Stimulated activated CD4-positive, alpha-beta T cell treated with anti-CD3 and anti-CD28 coated beads, Interleukin-1b, Interleukin-23, amount 100 ng/mL, for 48 hours (primary cell): Measurements from ENCODE around the gene INAVA.

Source experiments
- DNase-seq: peaks from one replicate; pipeline ENCODE4 v3.0.0-alpha.2; 2020

INAVA gene, protein sequence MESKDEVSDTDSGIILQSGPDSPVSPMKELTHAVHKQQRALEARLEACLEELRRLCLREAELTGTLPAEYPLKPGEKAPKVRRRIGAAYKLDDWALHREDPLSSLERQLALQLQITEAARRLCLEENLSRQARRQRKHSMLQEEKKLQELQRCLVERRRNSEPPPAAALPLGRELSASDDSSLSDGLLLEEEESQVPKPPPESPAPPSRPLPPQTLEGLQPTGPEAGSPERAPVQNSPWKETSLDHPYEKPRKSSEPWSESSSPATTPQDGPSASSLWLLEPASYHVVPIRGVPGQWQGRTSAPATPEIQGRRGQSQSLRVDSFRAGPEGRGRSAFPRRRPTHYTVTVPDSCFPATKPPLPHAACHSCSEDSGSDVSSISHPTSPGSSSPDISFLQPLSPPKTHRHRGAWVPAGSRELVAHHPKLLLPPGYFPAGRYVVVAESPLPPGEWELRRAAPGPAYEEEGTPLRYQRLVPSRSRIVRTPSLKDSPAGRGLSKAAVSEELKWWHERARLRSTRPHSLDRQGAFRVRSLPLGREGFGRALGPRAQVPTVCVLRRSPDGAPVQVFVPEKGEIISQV

DNA sequence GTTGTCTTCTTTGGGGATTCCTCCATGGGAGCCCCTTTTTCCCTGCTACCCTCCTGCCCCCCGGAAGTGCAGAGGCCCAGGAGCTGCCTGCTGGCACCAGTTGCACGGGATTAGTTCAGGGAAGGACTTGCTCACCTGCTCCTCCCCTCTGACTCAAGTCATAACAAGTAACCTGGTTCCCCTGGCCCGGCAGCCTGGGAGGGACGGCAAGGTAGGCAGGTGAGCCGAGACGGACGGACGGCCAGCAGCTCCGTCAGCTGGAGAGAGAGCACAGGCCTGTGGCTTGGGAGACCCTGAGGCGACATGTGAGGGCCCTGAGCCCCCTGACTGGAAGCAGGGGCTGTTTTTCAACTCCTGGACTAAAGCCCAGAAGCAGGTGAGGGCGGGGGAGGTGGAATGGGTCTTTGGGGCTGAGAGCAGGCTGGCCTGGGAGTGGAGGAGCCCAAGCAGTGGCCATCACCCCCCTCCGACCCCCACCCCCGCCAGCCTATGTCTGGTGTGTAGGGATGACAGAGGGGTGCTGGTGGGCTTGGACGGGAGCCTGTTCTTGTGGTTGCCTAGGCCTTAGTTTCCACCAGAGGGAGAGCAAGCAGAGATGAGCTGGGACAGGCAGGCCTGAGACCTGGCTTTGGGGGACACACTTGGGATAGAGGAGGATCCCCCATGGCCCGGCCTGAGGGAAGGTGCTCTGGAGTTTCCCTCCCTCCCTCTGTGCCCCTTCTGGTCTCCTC lies at the start of gene INAVA:
INAVA (plus strand) TSS at position 189 of the 731 bp plus-strand sequence. CDS start 3,501 bp downstream, outside the sequence.
- no peak for DNase-seq

DNA sequence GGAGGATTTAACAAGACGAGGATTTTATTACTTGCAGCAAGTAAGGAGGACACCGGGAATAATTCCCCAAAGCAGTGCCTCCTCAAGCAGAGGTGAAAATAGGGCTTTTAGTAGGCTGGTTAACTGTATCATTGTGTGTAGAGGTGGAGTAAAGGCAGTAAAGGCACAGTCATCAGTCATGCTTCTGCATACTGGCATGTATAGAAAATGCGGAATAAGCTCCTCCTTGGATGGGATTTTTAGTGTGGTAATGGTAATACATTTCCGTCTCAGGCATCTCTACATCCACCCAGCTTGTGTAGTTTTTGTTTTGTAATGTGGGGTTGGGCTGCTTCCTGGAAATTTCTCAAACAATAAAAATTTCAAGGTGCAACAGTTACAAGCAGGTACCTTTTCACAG lies 49.3 kb upstream of the INAVA start:
- DNase-seq: no peak

DNA sequence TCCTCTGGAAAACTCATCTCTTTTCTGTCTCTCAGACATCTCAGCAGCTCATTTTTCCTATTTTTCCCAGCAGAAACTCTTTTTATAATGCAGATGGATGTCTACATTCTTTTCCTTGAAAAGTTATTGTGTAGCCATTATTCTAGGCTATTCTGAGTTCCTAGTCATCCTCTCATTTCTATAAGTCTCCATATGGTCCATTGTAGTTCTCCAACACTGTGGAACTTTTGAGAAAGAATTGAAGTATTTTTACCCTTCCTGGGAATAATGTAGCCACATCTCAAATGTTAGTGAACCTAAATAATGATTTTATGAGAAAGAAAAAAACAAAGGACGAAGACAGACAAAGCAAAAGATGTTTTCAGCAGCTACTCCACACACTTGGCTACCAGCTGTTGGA lies 48.3 kb upstream of the INAVA start:
- no peak for DNase-seq

DNA sequence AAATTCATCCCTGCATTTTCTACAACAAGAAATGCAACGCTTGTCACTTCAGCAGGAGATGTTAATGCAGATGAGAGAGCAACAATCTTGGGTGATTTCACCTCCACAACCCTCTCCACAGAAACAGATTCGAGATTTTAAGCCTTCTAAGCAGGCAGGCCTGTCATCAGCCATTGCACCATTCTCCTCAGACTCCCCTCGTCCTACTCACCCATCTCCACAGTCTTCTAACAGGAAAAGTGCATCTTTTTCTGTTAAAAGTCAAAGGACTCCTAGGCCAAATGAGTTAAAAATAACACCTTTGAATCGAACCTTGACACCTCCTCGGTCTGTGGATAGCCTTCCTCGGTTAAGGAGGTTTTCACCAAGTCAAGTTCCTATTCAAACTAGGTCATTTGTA lies 45.3 kb upstream of the INAVA start:
- DNase-seq: no peak

DNA sequence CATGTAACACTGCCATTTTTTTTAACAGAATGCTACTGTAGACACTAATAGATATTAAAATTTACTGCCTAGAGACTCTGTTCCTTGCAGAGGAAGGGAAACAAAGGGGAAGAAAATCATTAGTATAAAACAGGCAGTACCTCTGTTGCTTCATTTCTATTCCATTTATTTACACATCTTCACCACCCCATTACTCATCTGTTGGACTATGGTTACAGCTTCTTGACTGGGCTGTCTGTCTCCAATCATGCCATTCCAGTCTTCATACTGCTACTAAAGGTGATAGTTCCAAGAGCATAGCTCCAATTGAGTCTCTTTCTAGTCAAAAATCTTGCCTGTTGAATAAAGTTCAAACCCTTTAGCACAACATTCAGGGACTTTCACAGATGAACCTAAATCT lies 44.1 kb upstream of the INAVA start:
- no peak for DNase-seq

DNA sequence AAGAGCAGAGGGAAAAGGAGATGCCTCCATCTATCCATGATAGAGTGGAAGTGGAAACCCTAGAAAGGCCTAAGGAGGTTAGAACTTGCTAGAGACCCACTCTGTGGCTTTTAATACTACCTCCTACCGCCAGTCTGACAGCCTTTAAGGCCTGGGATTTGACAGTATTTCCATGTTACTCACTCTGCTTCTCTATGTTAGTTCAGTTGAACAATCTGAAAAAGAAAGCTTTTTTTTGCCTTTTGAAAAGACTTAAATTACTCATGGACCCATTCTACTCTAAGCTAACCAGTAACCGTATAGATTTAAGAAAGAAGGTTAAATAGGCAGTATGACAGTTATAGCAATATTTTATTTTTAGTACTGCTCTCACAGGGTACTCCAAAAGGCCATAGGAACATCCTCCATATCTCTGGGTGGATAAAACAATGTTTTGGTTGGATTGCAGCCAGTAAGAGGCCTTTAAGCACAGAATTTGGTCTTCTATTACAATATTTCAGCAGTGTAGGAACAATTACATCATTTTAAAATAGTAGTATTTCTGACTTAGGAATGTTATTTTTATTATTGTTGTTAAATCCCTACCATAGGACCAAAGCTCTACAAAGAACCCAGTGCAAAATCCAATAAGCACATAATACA lies 37.9 kb upstream of the INAVA start:
- no peak for DNase-seq

DNA sequence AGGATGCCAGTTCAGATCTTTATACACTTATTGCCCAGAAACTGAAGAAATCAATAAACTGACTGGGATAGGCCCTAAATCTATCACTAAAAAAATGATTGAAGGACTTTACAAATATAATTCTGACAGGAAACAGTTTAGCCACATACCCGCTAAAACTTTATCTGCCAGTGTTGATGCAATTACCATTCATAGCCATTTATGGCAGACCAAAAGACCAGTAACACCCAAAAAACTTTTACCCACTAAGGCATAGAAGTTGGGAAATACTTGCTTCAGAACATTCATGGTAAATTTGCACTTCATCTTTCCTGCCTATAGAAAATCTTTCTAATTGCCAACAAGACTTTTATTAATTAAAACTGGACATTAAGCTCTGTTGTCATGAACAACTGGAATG lies 36.9 kb upstream of the INAVA start:
- no peak for DNase-seq

DNA sequence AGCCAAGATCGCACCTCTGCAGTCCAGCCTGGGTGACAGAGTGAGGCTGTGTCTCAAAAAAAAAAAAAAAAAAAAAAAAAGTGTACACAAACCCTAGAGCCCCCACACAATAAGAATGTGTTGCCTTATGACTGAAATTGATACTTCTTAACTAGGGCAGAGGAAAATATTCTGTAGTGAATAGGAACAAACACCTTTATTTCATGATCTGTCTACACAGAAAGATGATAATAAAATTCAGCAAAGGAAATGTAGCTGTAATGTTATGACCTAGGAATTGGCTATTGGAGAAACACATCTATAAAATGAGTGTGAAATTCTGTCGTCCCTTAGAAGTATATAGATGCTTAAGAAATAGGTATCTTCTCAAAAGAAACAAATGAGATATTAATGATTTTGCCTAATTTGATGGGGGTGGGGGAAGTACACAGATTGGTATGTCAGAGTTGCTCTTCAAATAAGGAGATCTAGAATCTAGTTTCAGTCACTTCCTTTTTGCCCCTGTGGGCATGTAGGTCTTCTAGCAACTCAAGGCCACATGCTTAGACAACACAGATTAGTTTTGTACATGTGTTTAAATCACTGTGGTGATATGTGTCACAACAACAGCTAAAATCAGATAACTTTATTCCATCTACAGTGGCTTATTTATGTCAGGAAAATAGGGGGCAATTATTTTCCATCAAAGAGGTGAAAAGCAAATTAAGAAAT lies 32.6 kb upstream of the INAVA start:
- DNase-seq: no peak

DNA sequence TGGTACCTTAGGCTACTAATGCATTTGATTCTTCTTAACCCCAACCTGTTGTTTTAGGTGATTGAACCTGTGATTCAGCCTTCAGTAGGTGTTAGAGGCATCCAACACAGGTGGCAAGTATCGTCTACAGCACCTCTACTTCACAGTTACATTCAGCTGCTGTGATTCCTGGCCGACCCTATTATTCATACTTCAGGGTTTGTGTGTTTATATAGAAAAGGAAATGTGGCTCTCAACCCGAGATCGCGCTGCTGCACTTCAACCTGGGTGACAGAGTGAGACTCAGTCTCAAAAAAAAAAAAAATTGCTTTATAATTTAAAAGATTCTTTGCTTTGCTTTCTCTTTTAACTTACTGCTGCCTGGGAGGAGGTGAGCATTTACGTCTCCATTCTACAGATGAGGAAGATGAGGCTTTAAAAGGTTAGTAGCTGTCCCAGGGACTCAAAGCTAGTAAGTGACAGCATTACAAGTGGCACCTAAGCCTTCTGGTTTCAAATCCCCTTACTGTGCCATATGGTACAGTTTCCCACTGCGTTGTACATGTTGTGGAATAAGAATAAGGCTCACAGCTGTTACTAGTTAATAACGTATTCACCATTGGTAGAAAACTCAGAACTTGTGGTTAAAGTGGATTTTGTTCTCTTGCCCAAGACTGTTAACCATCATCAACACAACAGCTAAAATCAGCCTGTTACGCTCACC lies 31.8 kb upstream of the INAVA start:
- DNase-seq: no peak

DNA sequence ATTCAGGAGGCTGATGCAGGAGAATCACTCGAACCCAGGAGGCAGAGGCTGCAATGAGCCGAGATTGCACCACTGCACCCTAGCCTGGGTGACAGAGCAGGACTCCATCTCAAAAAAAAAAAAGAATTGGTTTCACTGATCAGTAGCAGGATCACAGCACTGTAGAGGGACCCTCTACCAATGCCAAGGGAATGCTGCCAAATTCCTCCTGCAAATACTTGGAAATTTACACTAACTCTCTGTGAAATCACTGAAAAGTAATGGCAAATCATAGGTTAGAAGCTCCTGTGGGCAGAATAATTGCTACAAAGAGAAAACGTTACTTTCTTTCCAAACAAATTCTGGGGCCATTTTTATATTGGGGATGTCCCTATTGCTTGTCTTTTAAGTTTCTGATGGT lies 28.6 kb upstream of the INAVA start:
- DNase-seq: no peak

DNA sequence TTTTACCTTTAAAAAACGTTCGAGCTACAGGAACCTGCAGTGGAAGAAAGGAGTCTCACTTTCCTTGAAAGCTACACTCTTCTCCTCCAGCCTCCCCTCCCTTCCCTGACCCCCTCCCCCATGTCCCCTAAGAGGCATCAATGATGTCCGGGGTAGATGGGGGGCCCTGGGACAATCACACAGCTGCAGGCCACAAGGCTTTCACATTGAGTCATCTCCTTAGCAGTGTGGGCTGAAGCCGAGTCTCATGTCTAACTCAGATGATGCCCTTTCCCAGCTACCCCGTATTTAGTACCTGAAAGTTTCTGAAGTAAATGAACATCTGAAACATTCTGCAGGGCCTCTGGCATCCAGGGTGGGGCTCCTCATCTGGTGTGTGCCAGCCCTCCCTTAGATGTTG lies 28.2 kb upstream of the INAVA start:
- DNase-seq: peak; percentile 62

DNA sequence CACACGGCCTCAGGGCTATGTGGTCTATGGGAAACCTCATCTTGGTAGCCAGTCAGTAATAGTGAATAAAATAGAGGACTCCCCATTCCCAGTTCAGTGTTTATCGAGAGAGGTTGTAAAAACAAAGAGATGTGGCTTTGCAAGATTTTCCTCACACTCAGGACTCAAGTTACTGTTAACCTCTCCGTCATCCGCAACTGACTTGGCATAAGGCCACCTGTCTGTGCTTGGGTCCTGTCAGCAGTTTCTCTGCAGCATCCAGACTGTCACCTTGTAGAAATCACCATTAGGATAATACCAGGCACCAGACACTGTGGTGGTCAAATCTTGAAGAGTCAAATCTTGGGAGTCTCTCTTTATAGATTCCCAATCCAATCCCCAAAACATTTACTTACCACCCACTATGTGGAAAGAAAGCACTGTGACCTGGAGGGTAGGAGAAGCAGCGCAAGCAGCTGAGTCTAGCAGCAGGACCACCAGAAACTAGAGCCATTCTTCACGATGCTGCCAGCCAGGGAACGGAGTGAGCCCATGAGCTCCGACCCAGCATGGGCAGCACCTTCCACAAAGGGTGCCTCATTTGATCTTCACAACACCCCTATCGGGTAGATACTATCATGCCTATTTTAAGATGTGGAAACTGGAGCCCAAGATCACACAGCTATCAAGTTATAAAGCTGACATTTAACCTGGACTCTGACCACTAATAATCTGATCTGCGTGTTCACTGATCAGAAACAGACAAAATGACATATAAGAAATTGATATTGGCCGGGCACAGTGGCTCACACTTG lies 27.5 kb upstream of the INAVA start:
- no peak for DNase-seq

DNA sequence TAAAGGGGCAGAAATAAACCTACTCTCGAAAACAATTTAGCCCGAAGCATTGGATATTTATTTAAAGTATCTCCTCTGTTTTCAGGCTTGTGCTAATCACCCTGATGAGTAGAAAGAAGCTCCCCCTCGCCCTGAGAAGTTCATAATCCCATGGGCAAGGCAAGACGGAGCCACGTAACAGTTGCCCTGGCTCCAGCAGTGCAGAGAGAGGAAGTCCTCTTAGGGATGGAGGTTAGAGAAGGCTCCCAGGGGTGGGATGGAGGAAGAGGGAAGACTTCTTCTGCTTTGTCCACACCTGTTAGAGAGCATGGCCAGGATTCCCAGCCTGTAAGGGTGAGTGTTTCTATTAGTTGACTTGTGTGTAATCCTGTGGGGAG lies 25.3 kb upstream of the INAVA start:
- no peak for DNase-seq

DNA sequence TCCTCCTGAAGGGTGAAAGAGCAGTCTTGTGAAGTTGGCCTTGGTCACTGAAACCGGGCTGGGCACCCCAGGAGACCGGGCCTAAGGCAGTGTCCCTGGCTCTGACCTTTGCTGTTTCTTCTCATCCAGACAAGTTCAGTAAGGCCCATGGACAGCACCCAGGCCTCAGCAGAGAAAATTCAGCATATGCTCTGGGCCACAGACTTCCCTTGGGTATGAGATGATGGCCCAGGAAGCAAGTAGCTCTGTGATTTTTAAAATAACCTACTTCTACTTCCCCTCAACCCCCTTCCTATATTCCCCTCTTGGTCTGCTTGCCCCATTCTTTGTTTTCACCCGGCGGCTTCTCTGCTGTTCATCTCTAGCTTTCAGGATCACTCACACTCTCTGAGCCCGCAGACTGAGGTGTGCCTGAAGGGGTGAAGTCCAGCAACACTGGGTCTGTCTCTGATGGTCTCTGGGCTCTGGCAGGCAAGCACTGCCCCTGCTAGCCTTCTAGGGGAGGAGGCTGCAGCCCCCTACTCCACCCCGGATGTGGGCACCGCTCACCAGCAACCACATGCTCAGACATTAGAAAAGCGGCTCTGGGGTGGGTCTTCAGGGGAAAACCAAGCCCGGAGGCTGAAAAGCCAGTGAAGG lies 24.8 kb upstream of the INAVA start:
- no peak for DNase-seq

DNA sequence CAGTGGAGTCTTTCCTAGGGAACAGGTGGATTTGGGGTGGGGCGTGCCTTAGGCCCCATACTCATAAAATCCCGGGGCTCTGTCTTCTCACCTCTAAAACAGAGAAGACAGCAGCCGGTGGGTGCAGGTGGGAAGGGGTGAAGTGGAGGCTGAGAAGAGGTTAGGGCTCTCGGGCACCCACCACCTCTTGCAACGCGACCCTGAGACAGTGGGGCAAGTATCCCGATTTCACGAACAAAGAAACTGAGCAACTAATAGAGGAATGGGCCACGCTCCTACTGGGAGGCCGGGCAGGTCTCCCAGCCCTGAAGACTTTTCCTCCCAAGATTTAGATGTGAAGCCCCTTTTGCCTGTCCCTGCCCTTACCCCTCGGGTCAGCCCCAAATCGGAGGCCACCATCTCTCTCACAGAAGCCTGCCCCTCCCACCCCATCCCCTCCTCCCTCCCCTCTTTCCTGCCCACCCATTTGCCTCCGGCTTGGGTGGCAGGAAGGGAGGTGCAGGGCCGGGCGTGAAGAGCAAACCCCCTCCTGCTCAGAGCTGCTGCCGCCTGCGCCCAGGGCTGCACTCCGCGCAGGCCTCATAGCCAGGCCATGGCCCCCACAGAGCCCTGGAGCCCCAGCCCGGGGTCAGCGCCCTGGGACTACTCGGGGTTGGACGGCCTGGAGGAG lies 22.1 kb upstream of the INAVA start, which contains the start of gene GPR25:
GPR25 (plus strand) TSS at position 536 of the 670 bp plus-strand sequence; CDS start at position 593, 57 bp downstream.
- no peak for DNase-seq

DNA sequence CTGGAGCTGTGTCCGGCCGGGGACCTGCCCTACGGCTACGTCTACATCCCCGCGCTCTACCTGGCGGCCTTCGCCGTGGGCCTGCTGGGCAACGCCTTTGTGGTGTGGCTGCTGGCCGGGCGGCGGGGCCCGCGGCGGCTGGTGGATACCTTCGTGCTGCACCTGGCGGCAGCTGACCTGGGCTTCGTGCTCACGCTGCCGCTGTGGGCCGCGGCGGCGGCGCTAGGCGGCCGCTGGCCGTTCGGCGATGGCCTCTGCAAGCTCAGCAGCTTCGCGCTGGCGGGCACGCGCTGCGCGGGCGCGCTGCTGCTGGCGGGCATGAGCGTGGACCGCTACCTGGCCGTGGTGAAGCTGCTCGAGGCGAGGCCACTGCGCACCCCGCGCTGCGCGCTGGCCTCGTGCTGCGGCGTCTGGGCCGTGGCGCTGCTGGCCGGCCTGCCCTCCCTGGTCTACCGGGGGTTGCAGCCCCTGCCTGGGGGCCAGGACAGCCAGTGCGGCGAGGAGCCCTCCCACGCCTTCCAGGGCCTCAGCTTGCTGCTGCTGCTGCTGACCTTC lies 21.5 kb upstream of the INAVA start:
- DNase-seq: no peak

DNA sequence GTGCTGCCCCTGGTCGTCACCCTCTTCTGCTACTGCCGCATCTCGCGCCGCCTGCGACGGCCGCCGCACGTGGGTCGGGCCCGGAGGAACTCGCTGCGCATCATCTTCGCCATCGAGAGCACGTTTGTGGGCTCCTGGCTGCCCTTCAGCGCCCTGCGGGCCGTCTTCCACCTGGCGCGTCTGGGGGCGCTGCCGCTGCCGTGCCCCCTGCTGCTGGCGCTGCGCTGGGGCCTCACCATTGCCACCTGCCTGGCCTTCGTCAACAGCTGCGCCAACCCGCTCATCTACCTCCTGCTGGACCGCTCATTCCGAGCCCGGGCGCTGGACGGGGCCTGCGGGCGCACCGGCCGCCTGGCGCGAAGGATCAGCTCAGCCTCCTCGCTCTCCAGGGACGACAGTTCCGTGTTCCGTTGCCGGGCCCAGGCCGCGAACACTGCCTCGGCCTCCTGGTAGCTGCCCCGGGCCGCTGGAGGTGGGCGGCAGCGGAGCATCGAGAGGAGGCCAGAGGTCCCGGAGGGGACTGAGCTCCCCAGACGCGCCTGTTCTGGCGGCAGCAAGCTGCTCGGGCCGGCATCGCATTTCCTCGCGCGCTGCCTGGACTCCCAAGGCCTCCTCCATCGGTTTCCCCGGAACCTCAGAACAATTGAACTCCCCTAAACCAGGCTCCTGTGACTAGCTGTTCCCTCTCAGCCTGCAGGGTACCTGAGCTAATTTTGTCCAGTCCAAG lies 20.9 kb upstream of the INAVA start:
- no peak for DNase-seq

DNA sequence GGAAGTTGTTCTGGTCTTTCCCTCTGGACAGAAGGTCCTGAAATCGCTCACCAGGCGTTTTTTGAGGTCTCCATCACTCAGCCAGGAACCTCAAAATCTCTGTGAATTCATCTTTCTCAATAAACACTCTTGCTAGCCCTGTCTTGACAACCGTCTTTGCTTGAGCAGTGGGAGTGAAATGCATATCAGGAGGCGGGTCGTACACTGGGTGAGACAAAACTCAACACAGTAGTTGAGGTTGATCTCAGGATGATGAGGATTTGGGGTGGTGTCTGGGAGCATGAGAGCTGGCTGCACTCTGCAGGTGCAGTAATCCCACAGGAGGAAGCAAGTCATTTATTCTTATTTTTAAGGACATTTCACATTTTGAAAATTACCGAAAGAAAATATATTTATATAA lies 20.0 kb upstream of the INAVA start:
- DNase-seq: no peak

DNA sequence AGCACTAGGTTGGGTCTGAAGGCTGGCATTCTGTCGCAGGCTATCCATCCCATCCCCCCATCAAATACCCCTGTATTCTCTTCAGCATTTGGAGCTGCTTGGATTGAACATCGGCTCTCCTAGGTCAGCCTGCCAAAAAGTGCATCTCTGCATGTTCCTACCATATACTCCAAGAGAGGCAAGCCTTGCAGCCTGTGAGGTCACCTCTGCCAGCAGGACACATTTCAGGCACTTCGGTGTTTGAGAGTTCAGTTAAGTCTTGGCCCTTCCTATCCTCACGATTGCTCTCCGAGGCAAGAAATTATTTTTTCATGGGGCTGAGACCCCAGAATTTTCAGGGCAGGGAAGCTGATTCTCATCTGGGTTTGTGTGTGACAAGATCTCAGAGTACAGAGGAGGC lies 19.3 kb upstream of the INAVA start:
- DNase-seq: no peak
